ENCODE measurements around the gene TWNK.

The TWNK gene

GRCh38 chr10:101018600-101019439, 31.5 kb downstream of the TWNK start (continued):
- TF ChIP-seq PBX3 (CRISPR knock-in tag; IDR thresholded peaks at IDR 0.05) (no peak), ZBTB20 (tag by site-specific recombination; IDR thresholded peaks at IDR 0.05) (no peak), MZF1 (tag by site-specific recombination; IDR thresholded peaks at IDR 0.05; ENCODE audit: borderline replicate concordance) (no peak), ZNF530 (tag by site-specific recombination; IDR thresholded peaks at IDR 0.05; ENCODE audit: low read depth) (no peak), ZNF416 (tag by site-specific recombination; IDR thresholded peaks at IDR 0.05) (no peak), ZNF202 (tag by site-specific recombination; IDR thresholded peaks at IDR 0.05; ENCODE audit: borderline replicate concordance) (no peak), KLF10 (tag by site-specific recombination; IDR thresholded peaks at IDR 0.05) (no peak), ZNF629 (tag by site-specific recombination; IDR thresholded peaks at IDR 0.05) (peak; percentile 47), ZNF394 (tag by site-specific recombination; IDR thresholded peaks at IDR 0.05; ENCODE audit: borderline replicate concordance) (peak; percentile 99), ZNF692 (tag by site-specific recombination; IDR thresholded peaks at IDR 0.05) (peak; percentile 45; the same call in 1 of the 2 replicates), BCL11A (tag by site-specific recombination; IDR thresholded peaks at IDR 0.05; ENCODE audit: low read depth) (no peak), ZBTB6 (tag by site-specific recombination; IDR thresholded peaks at IDR 0.05) (peak; percentile 96), ZEB2 (tag by site-specific recombination; IDR thresholded peaks at IDR 0.05) (no peak), GLIS2 (tag by site-specific recombination; IDR thresholded peaks at IDR 0.05) (peak; percentile 65), ZBTB7A (tag by site-specific recombination; IDR thresholded peaks at IDR 0.05; ENCODE audit: low read depth) (no peak), ZSCAN4 (tag by site-specific recombination; IDR thresholded peaks at IDR 0.05) (no peak), ZFP69B (tag by site-specific recombination; IDR thresholded peaks at IDR 0.05) (0 out of 2 replicates have a peak, but pooled peaks have one; percentile 31), ZNF670 (tag by site-specific recombination; IDR thresholded peaks at IDR 0.05; ENCODE audit: low read depth) (no peak), ZSCAN18 (tag by site-specific recombination; IDR thresholded peaks at IDR 0.05) (no peak), ZNF184 (tag by site-specific recombination; IDR thresholded peaks at IDR 0.05) (no peak), KLF1 (tag by site-specific recombination; IDR thresholded peaks at IDR 0.05) (peak; percentile 18; the same call in 1 of the 2 replicates), ZNF114 (tag by site-specific recombination; IDR thresholded peaks at IDR 0.05) (no peak), ZNF26 (tag by site-specific recombination; IDR thresholded peaks at IDR 0.05) (no peak), ZNF747 (tag by site-specific recombination; IDR thresholded peaks at IDR 0.05) (no peak), KLF7 (tag by site-specific recombination; IDR thresholded peaks at IDR 0.05; ENCODE audit: borderline replicate concordance) (no peak), ZBTB11 (tag by site-specific recombination; conservative IDR thresholded peaks at IDR 0.05; ENCODE audit: low read depth) (0 out of 2 replicates have a peak, but pooled peaks have one; percentile 23), ZNF155 (tag by site-specific recombination; IDR thresholded peaks at IDR 0.05) (no peak), ZNF600 (tag by site-specific recombination; IDR thresholded peaks at IDR 0.05) (0 out of 2 replicates have a peak, but pooled peaks have one; percentile 30)
